GM23338 (cell line): Measurements from ENCODE around the gene PBX3. TPM values are rescaled to one million over a fixed set of nuclear protein-coding genes. Genes with fewer than 3 reads are reported as not detected.

ENCODE experiments used
- ATAC-seq: fragments of 200-7000 bp; cut with Tn5 transposase; 3 replicates; pipeline ENCODE4 v1.9.1; 2020
- DNase-seq: peaks from one replicate; pipeline ENCODE4 v3.0.0-alpha.2; 2015; ENCODE audit warnings: low spot score
- H2AFZ ChIP-seq: fragments of 200-600 bp; sonication (generic); 2 replicates; pipeline ENCODE4 v1.8.0; 2016; ENCODE audit warnings: antibody characterized with exemption, mild to moderate bottlenecking, moderate library complexity
- H3F3A ChIP-seq: fragments of 200-600 bp; sonication (generic); replicated peaks from 2 replicates; pipeline ENCODE4 v1.8.0; 2017; ENCODE audit warnings: antibody characterized with exemption, mixed run types, low read depth
- H3K27ac ChIP-seq: fragments of 200-600 bp; sonication (generic); 2 replicates; pipeline ENCODE4 v1.6.1; 2016; ENCODE audit warnings: low read depth
- H3K27me3 ChIP-seq: fragments of 200-600 bp; sonication (generic); 2 replicates; pipeline ENCODE4 v1.8.0; 2016; ENCODE audit warnings: mild to moderate bottlenecking, mixed run types, moderate library complexity; ENCODE audit not compliant: insufficient read depth
- H3K36me3 ChIP-seq: fragments of 200-600 bp; sonication (generic); 2 replicates; pipeline ENCODE4 v1.8.0; 2016; ENCODE audit warnings: mild to moderate bottlenecking; ENCODE audit not compliant: insufficient read depth
- H3K4me1 ChIP-seq: fragments of 200-600 bp; sonication (generic); 2 replicates; pipeline ENCODE4 v1.8.0; 2016; ENCODE audit warnings: mild to moderate bottlenecking, moderate library complexity; ENCODE audit not compliant: insufficient read depth
- H3K4me2 ChIP-seq: fragments of 200-600 bp; sonication (generic); 2 replicates; pipeline ENCODE4 v1.7.1; 2017; ENCODE audit warnings: mixed run types
- H3K4me3 ChIP-seq: fragments of 200-600 bp; sonication (generic); 2 replicates; pipeline ENCODE4 v1.6.1; 2016; ENCODE audit warnings: mixed run types
- H3K79me2 ChIP-seq: fragments of 200-600 bp; sonication (generic); replicated peaks from 2 replicates; pipeline ENCODE4 v1.8.0; 2017; ENCODE audit warnings: mild to moderate bottlenecking; ENCODE audit not compliant: insufficient read depth
- H3K9me2 ChIP-seq: fragments of 200-600 bp; sonication (generic); 2 replicates; pipeline ENCODE4 v1.8.0; 2017; ENCODE audit not compliant: insufficient read depth
- H4K20me1 ChIP-seq: fragments of 200-600 bp; sonication (generic); replicated peaks from 2 replicates; pipeline ENCODE4 v1.8.0; 2017; ENCODE audit warnings: mild to moderate bottlenecking; ENCODE audit not compliant: insufficient read depth
- H3K27ac Mint-ChIP-seq: 2 replicates; pipeline ENCODE4 v1.8.0; 2020; ENCODE audit warnings: inconsistent platforms, mild to moderate bottlenecking, moderate library complexity, mixed read lengths
- H3K27me3 Mint-ChIP-seq: 3 replicates; pipeline ENCODE4 v1.8.0; 2022; ENCODE audit warnings: low read depth, mild to moderate bottlenecking, moderate library complexity, mixed read lengths, inconsistent platforms; ENCODE audit not compliant: insufficient read depth, poor library complexity
- H3K36me3 Mint-ChIP-seq: 3 replicates; pipeline ENCODE4 v1.8.0; 2021; ENCODE audit warnings: low read depth, mild to moderate bottlenecking, inconsistent platforms, moderate library complexity, mixed read lengths
- H3K4me1 Mint-ChIP-seq: 3 replicates; pipeline ENCODE4 v1.8.0; 2020; ENCODE audit warnings: mild to moderate bottlenecking, inconsistent platforms, mixed read lengths
- H3K4me3 Mint-ChIP-seq: 3 replicates; pipeline ENCODE4 v1.8.0; 2021; ENCODE audit warnings: moderate library complexity, mild to moderate bottlenecking, inconsistent platforms, mixed read lengths
- H3K9me3 Mint-ChIP-seq: 3 replicates; pipeline ENCODE4 v1.8.0; 2020; ENCODE audit warnings: moderate library complexity, mild to moderate bottlenecking, inconsistent platforms, mixed read lengths
- CREB1 ChIP-seq: fragments of 250-450 bp; sonication (Bioruptor Pico); IDR thresholded peaks from 2 replicates; pipeline ENCODE4 v1.5.0; 2020; ENCODE audit warnings: low read depth, mild to moderate bottlenecking, moderate library complexity
- EZH2 ChIP-seq: fragments of 200-600 bp; sonication (generic); IDR thresholded peaks from one replicate; pipeline ENCODE4 v1.8.0; 2017; ENCODE audit warnings: antibody characterized with exemption, mild to moderate bottlenecking, low read depth; ENCODE audit not compliant: unreplicated experiment
- EZH2phosphoT487 ChIP-seq: fragments of 200-600 bp; sonication (generic); IDR thresholded peaks from one replicate; pipeline ENCODE4 v1.8.1; 2018; ENCODE audit warnings: antibody characterized with exemption; ENCODE audit not compliant: unreplicated experiment
- JUNB ChIP-seq: IDR thresholded peaks from one replicate; pipeline ENCODE4 v1.6.1; 2016; ENCODE audit warnings: antibody characterized with exemption; ENCODE audit not compliant: unreplicated experiment
- NANOG ChIP-seq: IDR thresholded peaks from 2 replicates; pipeline ENCODE4 v1.6.1; 2016; ENCODE audit warnings: antibody characterized with exemption, borderline replicate concordance
- POLR2AphosphoS5 ChIP-seq: IDR thresholded peaks from 2 replicates; pipeline ENCODE4 v1.6.1; 2016; ENCODE audit warnings: antibody characterized with exemption, low read depth
- STAT1 ChIP-seq: IDR thresholded peaks from one replicate; pipeline ENCODE4 v1.6.1; 2016; ENCODE audit warnings: antibody characterized with exemption; ENCODE audit not compliant: unreplicated experiment
- ZNF114 ChIP-seq: fragments of 250-450 bp; sonication (Bioruptor Pico); IDR thresholded peaks from 2 replicates; pipeline ENCODE4 v1.5.0; 2020; ENCODE audit warnings: mild to moderate bottlenecking, moderate library complexity
- ZNF331 ChIP-seq: fragments of 250-450 bp; sonication (Bioruptor Pico); IDR thresholded peaks from 2 replicates; pipeline ENCODE4 v1.5.0; 2020; ENCODE audit warnings: low read depth, mild to moderate bottlenecking, moderate library complexity
- polyA plus RNA-seq: library from polyadenylated mRNA; unstranded; fragments of >200 nt; fragmentation: Nextera tagmentation; extraction: Ambion mirVana; gene quantifications from 2 replicates; pipeline ENCODE4 v1.2.1, GENCODE V29; 2016
- total RNA-seq: library from RNA; depleted of rRNA; stranded (reverse); fragments of >200 nt; shearing (Covaris generic); gene quantifications from 2 replicates; pipeline ENCODE4 v1.2.3, GENCODE V29; 2014
- TF ChIP-seq, protein P1 (sequence below), 2 experiments: fragments of 200-600 bp in 1 of 2; sonication (generic) in 1 of 2; conservative IDR thresholded peaks; 2 replicates each; pipeline versions ENCODE4 v1.5.1 to v1.6.1; 2016 to 2017; ENCODE audit warnings: antibody characterized with exemption in 2 of 2, low read depth in 2 of 2, mild to moderate bottlenecking in 2 of 2, moderate library complexity in 1 of 2
- TF ChIP-seq, protein P2 (sequence below): fragments of 250-450 bp; sonication (Bioruptor Pico); IDR thresholded peaks from 2 replicates; pipeline ENCODE4 v1.5.0; 2020; ENCODE audit warnings: mild to moderate bottlenecking, moderate library complexity
- TF ChIP-seq, protein P3 (sequence below): IDR thresholded peaks from one replicate; pipeline ENCODE4 v1.6.1; 2018; ENCODE audit warnings: antibody characterized with exemption; ENCODE audit not compliant: unreplicated experiment
- TF ChIP-seq, protein P4 (sequence below): IDR thresholded peaks from 2 replicates; pipeline ENCODE4 v1.6.1; 2016; ENCODE audit warnings: antibody characterized with exemption

Gene PBX3
- total and polyA plus RNA-seq, 2 experiments from 2014 or later = 28.9 to 50.5 TPM

DNA sequence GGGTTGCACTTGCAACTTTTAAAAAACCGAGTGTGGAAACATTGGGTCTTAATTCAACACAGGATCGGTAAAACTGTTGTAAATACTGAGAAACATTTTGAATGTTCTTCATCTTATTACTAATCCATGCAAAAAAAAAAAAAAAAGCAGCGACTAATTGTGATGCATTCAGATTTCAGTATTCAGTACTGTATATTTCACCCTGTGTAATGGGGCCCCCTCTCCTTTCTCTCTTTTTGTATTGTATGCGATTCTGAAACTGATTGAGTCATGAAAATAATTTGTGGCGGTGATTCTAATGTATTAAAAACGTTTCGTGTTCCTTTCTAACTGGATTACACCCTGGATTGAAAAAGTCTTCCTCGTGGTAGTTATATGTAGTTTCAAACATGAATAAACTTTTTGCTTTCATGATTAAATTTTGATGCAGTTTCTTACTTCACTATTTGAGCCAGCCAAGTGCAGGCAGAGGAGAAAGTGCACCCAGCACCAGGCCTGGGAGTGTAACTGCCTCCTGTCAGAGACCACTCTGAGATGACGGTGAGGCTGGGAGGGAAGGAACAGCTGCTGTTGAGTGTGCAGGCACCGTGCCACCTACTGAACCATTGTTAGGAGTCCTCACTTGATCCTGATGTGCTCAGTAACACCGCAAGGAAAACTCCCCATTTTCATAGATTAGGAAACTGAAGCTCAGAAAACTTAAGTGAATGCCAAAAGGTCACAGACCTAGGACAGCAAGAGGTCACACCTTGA, 220.0 kb downstream of the PBX3 start:
- H4K20me1 ChIP-seq = peaks cover 4% of the 10 kb centered on the region; the same call in 1 of the 2 replicates
- H3K36me3 ChIP-seq = peaks cover 10% of the 10 kb centered on the region; the same call in 1 of the 2 replicates
- H3K4me2 ChIP-seq = no peak overlapping the region
- ATAC-seq = no peak
- H3K4me1 ChIP-seq = no peaks in the 10 kb centered on the region
- no peaks in the 10 kb centered on the region for H3K27me3 Mint-ChIP-seq
- H3K4me3 ChIP-seq = no peak overlapping the region
- H3K4me3 Mint-ChIP-seq = no peak overlapping the region
- H3K9me2 ChIP-seq = no peaks in the 10 kb centered on the region
- no peak overlapping the region for H2AFZ ChIP-seq
- no peak overlapping the region for H3K27ac Mint-ChIP-seq
- no peaks in the 10 kb centered on the region for H3F3A ChIP-seq
- H3K27me3 ChIP-seq = no peaks in the 10 kb centered on the region
- H3K79me2 ChIP-seq = no peaks in the 10 kb centered on the region
- H3K4me1 Mint-ChIP-seq = no peaks in the 10 kb centered on the region
- H3K27ac ChIP-seq = no peak overlapping the region; the same call in 1 of the 2 replicates
- DNase-seq = no peak
- H3K36me3 Mint-ChIP-seq = peaks cover 16% of the 10 kb centered on the region
- no peaks in the 10 kb centered on the region; the same call in 2 of the 3 replicates for H3K9me3 Mint-ChIP-seq
- TF ChIP-seq ZNF114 (CRISPR knock-in tag) = no peak
- TF ChIP-seq EZH2 = no peak
- no peak for TF ChIP-seq JUNB
- no peak for TF ChIP-seq POLR2AphosphoS5
- TF ChIP-seq CREB1 (CRISPR knock-in tag) = no peak
- TF ChIP-seq, protein P1, sequence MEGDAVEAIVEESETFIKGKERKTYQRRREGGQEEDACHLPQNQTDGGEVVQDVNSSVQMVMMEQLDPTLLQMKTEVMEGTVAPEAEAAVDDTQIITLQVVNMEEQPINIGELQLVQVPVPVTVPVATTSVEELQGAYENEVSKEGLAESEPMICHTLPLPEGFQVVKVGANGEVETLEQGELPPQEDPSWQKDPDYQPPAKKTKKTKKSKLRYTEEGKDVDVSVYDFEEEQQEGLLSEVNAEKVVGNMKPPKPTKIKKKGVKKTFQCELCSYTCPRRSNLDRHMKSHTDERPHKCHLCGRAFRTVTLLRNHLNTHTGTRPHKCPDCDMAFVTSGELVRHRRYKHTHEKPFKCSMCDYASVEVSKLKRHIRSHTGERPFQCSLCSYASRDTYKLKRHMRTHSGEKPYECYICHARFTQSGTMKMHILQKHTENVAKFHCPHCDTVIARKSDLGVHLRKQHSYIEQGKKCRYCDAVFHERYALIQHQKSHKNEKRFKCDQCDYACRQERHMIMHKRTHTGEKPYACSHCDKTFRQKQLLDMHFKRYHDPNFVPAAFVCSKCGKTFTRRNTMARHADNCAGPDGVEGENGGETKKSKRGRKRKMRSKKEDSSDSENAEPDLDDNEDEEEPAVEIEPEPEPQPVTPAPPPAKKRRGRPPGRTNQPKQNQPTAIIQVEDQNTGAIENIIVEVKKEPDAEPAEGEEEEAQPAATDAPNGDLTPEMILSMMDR (conservative IDR thresholded peaks at IDR 0.05; ENCODE audit: low read depth in 2 of 2) = no peak
- TF ChIP-seq, protein P2, sequence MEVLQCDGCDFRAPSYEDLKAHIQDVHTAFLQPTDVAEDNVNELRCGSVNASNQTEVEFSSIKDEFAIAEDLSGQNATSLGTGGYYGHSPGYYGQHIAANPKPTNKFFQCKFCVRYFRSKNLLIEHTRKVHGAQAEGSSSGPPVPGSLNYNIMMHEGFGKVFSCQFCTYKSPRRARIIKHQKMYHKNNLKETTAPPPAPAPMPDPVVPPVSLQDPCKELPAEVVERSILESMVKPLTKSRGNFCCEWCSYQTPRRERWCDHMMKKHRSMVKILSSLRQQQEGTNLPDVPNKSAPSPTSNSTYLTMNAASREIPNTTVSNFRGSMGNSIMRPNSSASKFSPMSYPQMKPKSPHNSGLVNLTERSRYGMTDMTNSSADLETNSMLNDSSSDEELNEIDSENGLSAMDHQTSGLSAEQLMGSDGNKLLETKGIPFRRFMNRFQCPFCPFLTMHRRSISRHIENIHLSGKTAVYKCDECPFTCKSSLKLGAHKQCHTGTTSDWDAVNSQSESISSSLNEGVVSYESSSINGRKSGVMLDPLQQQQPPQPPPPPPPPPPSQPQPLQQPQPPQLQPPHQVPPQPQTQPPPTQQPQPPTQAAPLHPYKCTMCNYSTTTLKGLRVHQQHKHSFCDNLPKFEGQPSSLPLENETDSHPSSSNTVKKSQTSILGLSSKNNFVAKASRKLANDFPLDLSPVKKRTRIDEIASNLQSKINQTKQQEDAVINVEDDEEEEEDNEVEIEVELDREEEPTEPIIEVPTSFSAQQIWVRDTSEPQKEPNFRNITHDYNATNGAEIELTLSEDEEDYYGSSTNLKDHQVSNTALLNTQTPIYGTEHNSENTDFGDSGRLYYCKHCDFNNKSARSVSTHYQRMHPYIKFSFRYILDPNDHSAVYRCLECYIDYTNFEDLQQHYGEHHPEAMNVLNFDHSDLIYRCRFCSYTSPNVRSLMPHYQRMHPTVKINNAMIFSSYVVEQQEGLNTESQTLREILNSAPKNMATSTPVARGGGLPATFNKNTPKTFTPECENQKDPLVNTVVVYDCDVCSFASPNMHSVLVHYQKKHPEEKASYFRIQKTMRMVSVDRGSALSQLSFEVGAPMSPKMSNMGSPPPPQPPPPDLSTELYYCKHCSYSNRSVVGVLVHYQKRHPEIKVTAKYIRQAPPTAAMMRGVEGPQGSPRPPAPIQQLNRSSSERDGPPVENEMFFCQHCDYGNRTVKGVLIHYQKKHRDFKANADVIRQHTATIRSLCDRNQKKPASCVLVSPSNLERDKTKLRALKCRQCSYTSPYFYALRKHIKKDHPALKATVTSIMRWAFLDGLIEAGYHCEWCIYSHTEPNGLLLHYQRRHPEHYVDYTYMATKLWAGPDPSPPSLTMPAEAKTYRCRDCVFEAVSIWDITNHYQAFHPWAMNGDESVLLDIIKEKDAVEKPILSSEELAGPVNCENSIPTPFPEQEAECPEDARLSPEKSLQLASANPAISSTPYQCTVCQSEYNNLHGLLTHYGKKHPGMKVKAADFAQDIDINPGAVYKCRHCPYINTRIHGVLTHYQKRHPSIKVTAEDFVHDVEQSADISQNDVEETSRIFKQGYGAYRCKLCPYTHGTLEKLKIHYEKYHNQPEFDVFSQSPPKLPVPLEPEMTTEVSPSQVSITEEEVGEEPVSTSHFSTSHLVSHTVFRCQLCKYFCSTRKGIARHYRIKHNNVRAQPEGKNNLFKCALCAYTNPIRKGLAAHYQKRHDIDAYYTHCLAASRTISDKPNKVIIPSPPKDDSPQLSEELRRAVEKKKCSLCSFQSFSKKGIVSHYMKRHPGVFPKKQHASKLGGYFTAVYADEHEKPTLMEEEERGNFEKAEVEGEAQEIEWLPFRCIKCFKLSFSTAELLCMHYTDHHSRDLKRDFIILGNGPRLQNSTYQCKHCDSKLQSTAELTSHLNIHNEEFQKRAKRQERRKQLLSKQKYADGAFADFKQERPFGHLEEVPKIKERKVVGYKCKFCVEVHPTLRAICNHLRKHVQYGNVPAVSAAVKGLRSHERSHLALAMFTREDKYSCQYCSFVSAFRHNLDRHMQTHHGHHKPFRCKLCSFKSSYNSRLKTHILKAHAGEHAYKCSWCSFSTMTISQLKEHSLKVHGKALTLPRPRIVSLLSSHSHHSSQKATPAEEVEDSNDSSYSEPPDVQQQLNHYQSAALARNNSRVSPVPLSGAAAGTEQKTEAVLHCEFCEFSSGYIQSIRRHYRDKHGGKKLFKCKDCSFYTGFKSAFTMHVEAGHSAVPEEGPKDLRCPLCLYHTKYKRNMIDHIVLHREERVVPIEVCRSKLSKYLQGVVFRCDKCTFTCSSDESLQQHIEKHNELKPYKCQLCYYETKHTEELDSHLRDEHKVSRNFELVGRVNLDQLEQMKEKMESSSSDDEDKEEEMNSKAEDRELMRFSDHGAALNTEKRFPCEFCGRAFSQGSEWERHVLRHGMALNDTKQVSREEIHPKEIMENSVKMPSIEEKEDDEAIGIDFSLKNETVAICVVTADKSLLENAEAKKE = no peak
- TF ChIP-seq, protein P3, sequence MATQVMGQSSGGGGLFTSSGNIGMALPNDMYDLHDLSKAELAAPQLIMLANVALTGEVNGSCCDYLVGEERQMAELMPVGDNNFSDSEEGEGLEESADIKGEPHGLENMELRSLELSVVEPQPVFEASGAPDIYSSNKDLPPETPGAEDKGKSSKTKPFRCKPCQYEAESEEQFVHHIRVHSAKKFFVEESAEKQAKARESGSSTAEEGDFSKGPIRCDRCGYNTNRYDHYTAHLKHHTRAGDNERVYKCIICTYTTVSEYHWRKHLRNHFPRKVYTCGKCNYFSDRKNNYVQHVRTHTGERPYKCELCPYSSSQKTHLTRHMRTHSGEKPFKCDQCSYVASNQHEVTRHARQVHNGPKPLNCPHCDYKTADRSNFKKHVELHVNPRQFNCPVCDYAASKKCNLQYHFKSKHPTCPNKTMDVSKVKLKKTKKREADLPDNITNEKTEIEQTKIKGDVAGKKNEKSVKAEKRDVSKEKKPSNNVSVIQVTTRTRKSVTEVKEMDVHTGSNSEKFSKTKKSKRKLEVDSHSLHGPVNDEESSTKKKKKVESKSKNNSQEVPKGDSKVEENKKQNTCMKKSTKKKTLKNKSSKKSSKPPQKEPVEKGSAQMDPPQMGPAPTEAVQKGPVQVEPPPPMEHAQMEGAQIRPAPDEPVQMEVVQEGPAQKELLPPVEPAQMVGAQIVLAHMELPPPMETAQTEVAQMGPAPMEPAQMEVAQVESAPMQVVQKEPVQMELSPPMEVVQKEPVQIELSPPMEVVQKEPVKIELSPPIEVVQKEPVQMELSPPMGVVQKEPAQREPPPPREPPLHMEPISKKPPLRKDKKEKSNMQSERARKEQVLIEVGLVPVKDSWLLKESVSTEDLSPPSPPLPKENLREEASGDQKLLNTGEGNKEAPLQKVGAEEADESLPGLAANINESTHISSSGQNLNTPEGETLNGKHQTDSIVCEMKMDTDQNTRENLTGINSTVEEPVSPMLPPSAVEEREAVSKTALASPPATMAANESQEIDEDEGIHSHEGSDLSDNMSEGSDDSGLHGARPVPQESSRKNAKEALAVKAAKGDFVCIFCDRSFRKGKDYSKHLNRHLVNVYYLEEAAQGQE = no peak
- TF ChIP-seq, protein P4, sequence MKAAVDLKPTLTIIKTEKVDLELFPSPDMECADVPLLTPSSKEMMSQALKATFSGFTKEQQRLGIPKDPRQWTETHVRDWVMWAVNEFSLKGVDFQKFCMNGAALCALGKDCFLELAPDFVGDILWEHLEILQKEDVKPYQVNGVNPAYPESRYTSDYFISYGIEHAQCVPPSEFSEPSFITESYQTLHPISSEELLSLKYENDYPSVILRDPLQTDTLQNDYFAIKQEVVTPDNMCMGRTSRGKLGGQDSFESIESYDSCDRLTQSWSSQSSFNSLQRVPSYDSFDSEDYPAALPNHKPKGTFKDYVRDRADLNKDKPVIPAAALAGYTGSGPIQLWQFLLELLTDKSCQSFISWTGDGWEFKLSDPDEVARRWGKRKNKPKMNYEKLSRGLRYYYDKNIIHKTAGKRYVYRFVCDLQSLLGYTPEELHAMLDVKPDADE = no peak
- no peak for TF ChIP-seq NANOG
- TF ChIP-seq ZNF331 (CRISPR knock-in tag) = no peak
- TF ChIP-seq STAT1 = no peak
- no peak for TF ChIP-seq EZH2phosphoT487
